Activated T-helper 2 cell treated with anti-CD3 and anti-CD28 coated beads, Interferon-gamma antibody, Interleukin-2, Interleukin-4, amounts not matched to agents 10 μg/mL and 5 μg/mL and 100 μg/mL, durations not matched to agents 14 hours and 24 hours and 36 hours (primary cell): ENCODE results near the gene PANK1. TPM values are rescaled to one million over a fixed set of nuclear protein-coding genes. Genes with fewer than 3 reads are reported as not detected.

ENCODE experiments used
- DNase-seq: peaks from one replicate; pipeline ENCODE4 v3.0.0; 2021; ENCODE audit warnings: low spot score
- H3K27ac Mint-ChIP-seq: one replicate; pipeline ENCODE4 v1.8.0; 2021; ENCODE audit warnings: mixed read lengths
- H3K27me3 Mint-ChIP-seq: one replicate; pipeline ENCODE4 v1.8.0; 2021; ENCODE audit warnings: low read depth, mixed read lengths
- H3K36me3 Mint-ChIP-seq: one replicate; pipeline ENCODE4 v1.8.0; 2021; ENCODE audit warnings: low read depth, mixed read lengths
- H3K4me1 Mint-ChIP-seq: one replicate; pipeline ENCODE4 v1.8.0; 2021; ENCODE audit warnings: low read depth, mixed read lengths
- H3K4me3 Mint-ChIP-seq: one replicate; pipeline ENCODE4 v1.8.0; 2021; ENCODE audit warnings: low read depth, mild to moderate bottlenecking, moderate library complexity, mixed read lengths
- H3K9me3 Mint-ChIP-seq: one replicate; pipeline ENCODE4 v1.8.0; 2021; ENCODE audit warnings: mixed read lengths
- intact Hi-C: fragments of 100-400 bp; cut with micrococcal nuclease; formaldehyde crosslinking; loops from one replicate; pipeline ENCODE4 v1.15.1; 2023
- total RNA-seq: library from RNA; stranded (reverse); gene quantifications from 2 replicates; pipeline ENCODE4 v1.2.3, GENCODE V29; 2022

The PANK1 gene
- total RNA-seq, 1 donor from 2014 or later = 5.7 TPM

DNA sequence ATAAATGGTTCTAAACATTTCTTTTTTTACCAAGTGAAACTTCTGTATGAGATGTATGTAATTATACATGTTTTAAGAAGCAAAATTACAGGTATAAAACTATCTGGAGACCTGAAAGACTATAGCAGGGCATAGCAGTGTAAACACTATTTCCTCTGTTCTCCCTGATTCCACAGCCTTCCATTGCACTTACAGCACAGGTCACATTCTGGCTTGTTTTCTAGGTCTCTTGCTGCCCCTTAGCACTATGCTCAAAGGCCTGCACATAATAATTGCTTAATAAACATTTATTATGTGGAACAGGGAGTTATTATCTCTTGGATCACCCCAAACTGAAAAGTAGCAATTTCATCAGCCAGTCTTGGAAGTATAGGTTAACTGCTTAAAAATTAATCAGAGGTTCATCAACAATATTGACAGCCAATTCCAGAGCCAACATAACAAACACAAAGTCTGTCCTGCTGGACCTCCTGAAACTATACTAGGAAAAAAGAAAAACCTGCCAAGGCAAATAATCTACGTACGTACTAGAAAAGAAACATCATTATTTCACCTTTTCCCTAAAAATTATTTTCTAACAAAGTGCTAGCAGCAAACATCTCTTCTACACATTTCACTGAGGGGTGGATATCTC lies 43.2 kb downstream of the PANK1 start:
- Mint-ChIP-seq H3K4me3 (no peak overlapping the region), H3K4me1 (peaks cover 3% of the 10 kb centered on the region), H3K9me3 (no peaks in the 10 kb centered on the region), H3K27ac (no peak overlapping the region), H3K36me3 (peaks cover 16% of the 10 kb centered on the region), H3K27me3 (no peaks in the 10 kb centered on the region)
- intact Hi-C loops = no loop called here
- DNase-seq = no peak

GRCh38 chr10:89600041-89600440 lies 45.0 kb downstream of the PANK1 start:
- H3K4me3 Mint-ChIP-seq = no peak overlapping the region
- peaks cover 3% of the 10 kb centered on the region for H3K4me1 Mint-ChIP-seq
- no peaks in the 10 kb centered on the region for H3K27me3 Mint-ChIP-seq
- no peak for DNase-seq
- H3K36me3 Mint-ChIP-seq = peaks cover 15% of the 10 kb centered on the region
- intact Hi-C loops = no loop called here
- no peak overlapping the region for H3K27ac Mint-ChIP-seq
- H3K9me3 Mint-ChIP-seq = no peaks in the 10 kb centered on the region

DNA sequence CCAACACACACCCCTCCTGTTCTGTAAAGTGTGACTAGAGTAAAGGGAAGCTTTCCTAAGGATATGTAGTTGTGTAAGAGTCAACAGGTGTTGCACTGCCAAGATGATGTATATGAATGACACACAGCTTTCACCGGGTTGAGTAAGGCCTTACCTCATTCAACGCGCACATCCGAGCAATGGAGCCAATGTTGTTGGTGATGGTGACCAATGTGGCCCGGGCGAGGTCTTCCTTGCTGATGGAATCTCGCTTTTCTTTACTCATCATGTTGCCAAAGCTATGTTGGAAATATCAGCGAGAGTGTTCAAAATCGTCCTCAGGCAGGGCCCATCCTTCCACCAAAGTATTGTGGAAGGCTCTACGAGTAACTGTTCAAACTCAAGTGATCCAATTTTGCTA lies 52.0 kb downstream of the PANK1 start:
- intact Hi-C loops = no loop called here
- peaks cover 2% of the 10 kb centered on the region for H3K4me1 Mint-ChIP-seq
- no peak for DNase-seq
- no peak overlapping the region for H3K4me3 Mint-ChIP-seq
- H3K9me3 Mint-ChIP-seq = no peaks in the 10 kb centered on the region
- H3K36me3 Mint-ChIP-seq = peaks cover 25% of the 10 kb centered on the region
- no peaks in the 10 kb centered on the region for H3K27me3 Mint-ChIP-seq
- no peak overlapping the region for H3K27ac Mint-ChIP-seq

- no peak overlapping the region for H3K27ac Mint-ChIP-seq
- H3K27me3 Mint-ChIP-seq = no peaks in the 10 kb centered on the region
- no peak overlapping the region for H3K4me3 Mint-ChIP-seq
- DNase-seq = no peak
- no peaks in the 10 kb centered on the region for H3K9me3 Mint-ChIP-seq
- peaks cover 26% of the 10 kb centered on the region for H3K36me3 Mint-ChIP-seq
- H3K4me1 Mint-ChIP-seq = peaks cover 2% of the 10 kb centered on the region
- intact Hi-C loops = no loop called here
These were observed 52.5 kb downstream of the PANK1 start for GRCh38 chr10:89592539-89592938.

DNA sequence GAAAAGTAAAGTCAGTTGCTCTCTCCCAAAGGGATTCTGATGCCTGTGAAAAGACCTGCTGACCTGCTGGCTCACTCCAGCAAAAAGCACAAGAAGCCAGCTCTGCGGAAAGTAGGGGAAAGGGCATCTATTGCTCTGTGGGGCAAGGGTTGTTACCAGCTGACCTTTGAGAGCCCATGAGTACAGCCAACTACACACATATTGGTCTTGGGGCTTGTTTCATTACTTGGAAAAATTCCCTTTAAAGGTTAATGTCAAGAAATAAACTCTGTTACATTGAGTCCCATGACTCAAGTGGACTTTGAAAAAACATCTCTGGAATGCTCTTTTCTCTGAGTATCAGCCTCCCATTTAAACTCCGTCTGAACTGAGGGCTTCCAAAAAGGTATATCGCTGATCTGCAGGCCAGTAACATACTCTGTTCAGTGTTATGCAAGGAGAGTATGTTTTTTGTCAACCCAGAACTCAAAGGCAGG lies 53.2 kb downstream of the PANK1 start:
- DNase-seq = no peak
- Mint-ChIP-seq H3K27ac (no peak overlapping the region), H3K36me3 (peaks cover 29% of the 10 kb centered on the region), H3K4me1 (peaks cover 2% of the 10 kb centered on the region), H3K27me3 (no peaks in the 10 kb centered on the region), H3K4me3 (no peak overlapping the region), H3K9me3 (no peaks in the 10 kb centered on the region)
- intact Hi-C loops = no loop called here

DNA sequence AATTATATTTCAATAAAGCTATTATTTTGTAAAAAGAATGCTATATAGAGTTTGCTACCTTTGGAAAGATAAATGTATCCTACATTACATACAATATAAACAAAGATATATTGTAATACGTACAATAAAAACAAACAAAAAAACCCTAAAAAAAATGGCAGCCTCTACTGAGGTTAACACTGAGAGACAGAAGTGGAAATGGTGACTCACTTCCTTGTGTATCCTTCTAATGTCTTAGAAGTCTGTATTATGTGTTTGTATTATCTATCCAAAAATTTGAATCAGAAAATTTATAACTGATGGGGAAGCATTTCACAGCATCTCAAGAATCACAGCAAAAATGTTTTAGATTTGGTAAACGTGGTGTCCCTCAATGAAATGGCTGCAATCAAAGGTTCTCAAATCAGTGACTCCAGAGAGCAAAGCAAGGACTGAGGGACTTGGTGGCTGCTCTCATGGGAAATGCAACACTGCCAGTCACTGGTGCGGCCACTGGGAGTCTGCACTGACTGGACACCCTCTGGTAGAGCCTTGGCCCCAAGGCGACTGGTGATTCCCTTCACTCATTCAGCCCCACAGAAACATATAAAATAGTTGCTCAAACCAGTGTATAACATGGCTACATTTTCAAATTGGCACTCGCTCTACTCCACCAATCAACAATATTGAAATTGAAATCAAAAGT lies 53.8 kb downstream of the PANK1 start:
- H3K4me3 Mint-ChIP-seq = no peak overlapping the region
- DNase-seq = no peak
- intact Hi-C loops = no loop called here
- no peaks in the 10 kb centered on the region for H3K27me3 Mint-ChIP-seq
- H3K9me3 Mint-ChIP-seq = no peaks in the 10 kb centered on the region
- H3K4me1 Mint-ChIP-seq = peaks cover 2% of the 10 kb centered on the region
- peaks cover 29% of the 10 kb centered on the region for H3K36me3 Mint-ChIP-seq
- H3K27ac Mint-ChIP-seq = no peak overlapping the region

DNA sequence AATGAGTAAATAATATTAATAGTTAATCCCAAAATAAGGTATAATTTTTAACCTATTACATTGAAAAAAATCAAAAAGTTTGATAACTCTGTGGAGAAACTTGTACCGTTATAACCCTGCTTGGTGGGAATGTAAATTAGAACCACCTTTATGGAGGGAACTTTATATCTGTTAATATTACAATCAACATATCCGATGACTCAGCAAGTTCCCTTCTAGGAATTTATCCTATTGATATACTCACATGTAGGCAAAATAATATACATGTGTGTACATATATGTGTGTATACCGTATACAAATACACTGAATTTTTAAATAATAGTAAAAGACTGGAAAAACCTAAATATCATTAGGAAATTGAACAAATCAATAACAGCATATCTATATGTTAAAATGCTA lies 54.7 kb downstream of the PANK1 start:
- intact Hi-C loops = no loop called here
- H3K4me3 Mint-ChIP-seq = no peak overlapping the region
- peaks cover 2% of the 10 kb centered on the region for H3K4me1 Mint-ChIP-seq
- H3K36me3 Mint-ChIP-seq = peaks cover 29% of the 10 kb centered on the region
- no peaks in the 10 kb centered on the region for H3K9me3 Mint-ChIP-seq
- DNase-seq = no peak
- H3K27me3 Mint-ChIP-seq = no peaks in the 10 kb centered on the region
- H3K27ac Mint-ChIP-seq = no peak overlapping the region

- Mint-ChIP-seq H3K27me3 (no peaks in the 10 kb centered on the region), H3K9me3 (no peaks in the 10 kb centered on the region), H3K4me1 (peaks cover 2% of the 10 kb centered on the region), H3K27ac (no peak overlapping the region), H3K4me3 (no peak overlapping the region), H3K36me3 (peaks cover 26% of the 10 kb centered on the region)
- no peak for DNase-seq
- intact Hi-C loops = no loop called here
These were observed 55.8 kb downstream of the PANK1 start for GRCh38 chr10:89589101-89589720.

GRCh38 chr10:89588671-89589070 lies 56.4 kb downstream of the PANK1 start:
- no peak for DNase-seq
- peaks cover 2% of the 10 kb centered on the region for H3K4me1 Mint-ChIP-seq
- no peaks in the 10 kb centered on the region for H3K27me3 Mint-ChIP-seq
- no peak overlapping the region for H3K27ac Mint-ChIP-seq
- H3K9me3 Mint-ChIP-seq = no peaks in the 10 kb centered on the region
- H3K4me3 Mint-ChIP-seq = no peak overlapping the region
- intact Hi-C loops = no loop called here
- peaks cover 22% of the 10 kb centered on the region for H3K36me3 Mint-ChIP-seq

DNA sequence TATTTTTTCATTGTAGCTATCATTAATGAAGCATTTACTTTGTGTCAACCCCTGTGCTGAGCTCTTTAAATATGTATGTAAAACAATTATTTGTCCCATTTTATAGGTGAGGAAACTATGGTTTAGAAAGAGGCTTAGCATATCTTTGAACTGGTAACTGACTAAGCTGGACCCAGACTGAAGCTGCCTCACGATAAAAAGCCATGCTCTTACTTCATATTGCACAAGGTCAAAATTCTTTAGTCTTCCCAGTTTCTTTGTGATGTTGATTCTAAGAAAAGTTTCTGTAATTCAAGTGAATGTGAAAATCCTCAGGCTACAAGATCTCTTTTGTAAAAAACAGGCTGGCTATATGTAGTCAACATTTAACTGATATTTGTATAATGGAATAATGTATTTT lies 63.0 kb downstream of the PANK1 start:
- H3K4me3 Mint-ChIP-seq = no peak overlapping the region
- H3K27ac Mint-ChIP-seq = no peak overlapping the region
- H3K4me1 Mint-ChIP-seq = no peaks in the 10 kb centered on the region
- intact Hi-C loops = no loop called here
- no peak for DNase-seq
- H3K9me3 Mint-ChIP-seq = no peaks in the 10 kb centered on the region
- peaks cover under 1% of the 10 kb centered on the region for H3K36me3 Mint-ChIP-seq
- no peaks in the 10 kb centered on the region for H3K27me3 Mint-ChIP-seq

GRCh38 chr10:89580243-89580642 lies 64.8 kb downstream of the PANK1 start:
- Mint-ChIP-seq H3K27ac (no peak overlapping the region), H3K4me1 (no peaks in the 10 kb centered on the region), H3K4me3 (no peak overlapping the region), H3K9me3 (no peaks in the 10 kb centered on the region), H3K27me3 (no peaks in the 10 kb centered on the region), H3K36me3 (no peaks in the 10 kb centered on the region)
- intact Hi-C loops = no loop called here
- DNase-seq = no peak

DNA sequence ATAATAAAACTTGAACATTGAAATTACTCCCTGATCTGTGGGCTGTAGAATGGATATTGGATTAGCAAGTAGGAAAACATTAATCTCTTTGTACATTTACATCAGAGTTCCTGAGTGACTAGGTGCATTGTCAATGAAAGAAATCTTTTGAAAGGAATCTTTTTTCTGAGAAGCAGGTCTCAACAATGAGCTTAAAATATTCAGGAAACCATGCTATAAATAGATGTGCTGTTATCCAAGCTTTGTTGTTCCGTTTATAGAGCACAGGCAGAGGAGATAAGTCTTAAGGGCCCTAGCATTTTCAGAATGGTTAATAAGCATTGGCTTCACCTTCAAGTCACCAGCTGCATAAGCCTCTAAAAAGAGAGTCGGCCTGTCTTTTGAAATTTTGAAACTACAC lies 68.3 kb downstream of the PANK1 start:
- Mint-ChIP-seq H3K27me3 (no peaks in the 10 kb centered on the region), H3K27ac (no peak overlapping the region), H3K9me3 (no peaks in the 10 kb centered on the region), H3K4me1 (no peaks in the 10 kb centered on the region), H3K36me3 (no peaks in the 10 kb centered on the region), H3K4me3 (no peak overlapping the region)
- DNase-seq = no peak
- intact Hi-C loops = no loop called here

- H3K27me3 Mint-ChIP-seq = no peaks in the 10 kb centered on the region
- H3K4me3 Mint-ChIP-seq = no peak overlapping the region
- no peaks in the 10 kb centered on the region for H3K36me3 Mint-ChIP-seq
- intact Hi-C loops = no loop called here
- no peaks in the 10 kb centered on the region for H3K4me1 Mint-ChIP-seq
- no peak for DNase-seq
- H3K9me3 Mint-ChIP-seq = no peaks in the 10 kb centered on the region
- H3K27ac Mint-ChIP-seq = no peak overlapping the region
These were observed 69.0 kb downstream of the PANK1 start for GRCh38 chr10:89576022-89576421.
